ENCODE data around the gene LYVE1.

The LYVE1 gene

GRCh38 chr11:10568486-10568941, at the start of gene LYVE1:
Gene LYVE1, minus strand, starts transcription at chr11:10568665. Its CDS starts 133 bp downstream, at chr11:10568532.
- ChIA-PET CTCF (interaction anchor here (0.8 to 1.4 kb wide), 3 partner anchors 9 to 361 kb away, joined by 3 to 4 read pairs (median 3); partner anchors contain the start of gene RNF141), POLR2A (no interaction called here)
- TF ChIP-seq CTCF (IDR thresholded peaks at IDR 0.05; ENCODE audit: control extremely low read depth, extremely low read depth, low read depth, missing control alignments): no peak
- DNase-seq (ENCODE audit: extremely low spot score): no peak

- TF ChIP-seq CTCF (IDR thresholded peaks at IDR 0.05; ENCODE audit: control extremely low read depth, extremely low read depth, low read depth, missing control alignments): no peak
- POLR2A ChIA-PET: no interaction called here
- CTCF ChIA-PET: interaction anchor here (0.9 to 2.2 kb wide), 7 partner anchors 9 to 53 kb away, joined by 3 to 7 read pairs (median 5); no protein-coding TSS in a partner anchor
- DNase-seq (ENCODE audit: extremely low spot score): no peak
These were observed 49.1 kb upstream of the LYVE1 start for GRCh38 chr11:10617551-10617950.

GRCh38 chr11:10611979-10612862, 43.8 kb upstream of the LYVE1 start:
- DNase-seq (ENCODE audit: extremely low spot score): no peak
- ChIA-PET POLR2A (no interaction called here), CTCF (interaction anchor here (1.5 kb wide), 1 partner anchor 41 kb away, joined by 3 read pairs; no protein-coding TSS in a partner anchor)

GRCh38 chr11:10609636-10610035, 41.2 kb upstream of the LYVE1 start:
- TF ChIP-seq CTCF (IDR thresholded peaks at IDR 0.05; ENCODE audit: control extremely low read depth, extremely low read depth, low read depth, missing control alignments): no peak
- ChIA-PET CTCF (interaction anchor here (1.2 to 2.4 kb wide), 5 partner anchors 9 to 44 kb away, joined by 3 to 11 read pairs (median 4); no protein-coding TSS in a partner anchor), POLR2A (no interaction called here)
- no peak for DNase-seq (ENCODE audit: extremely low spot score)

More at GRCh38 chr11:10611979-10612862, 43.8 kb upstream of the LYVE1 start:
- TF ChIP-seq CTCF (IDR thresholded peaks at IDR 0.05; ENCODE audit: control extremely low read depth, extremely low read depth, low read depth, missing control alignments): no peak

GRCh38 chr11:10608584-10608983, 40.1 kb upstream of the LYVE1 start:
- no peak for DNase-seq (ENCODE audit: extremely low spot score)
- CTCF ChIA-PET: interaction anchor here (1.5 kb wide), 1 partner anchor 8 kb away, joined by 4 read pairs; no protein-coding TSS in a partner anchor
- POLR2A ChIA-PET: no interaction called here
- no peak for TF ChIP-seq CTCF (IDR thresholded peaks at IDR 0.05; ENCODE audit: control extremely low read depth, extremely low read depth, low read depth, missing control alignments)

- CTCF ChIA-PET: no interaction called here
- POLR2A ChIA-PET: interaction anchor here (0.6 kb wide), 1 partner anchor 129 kb away, joined by 7 read pairs; no protein-coding TSS in a partner anchor
- DNase-seq (ENCODE audit: extremely low spot score): no peak
- no peak for TF ChIP-seq CTCF (IDR thresholded peaks at IDR 0.05; ENCODE audit: control extremely low read depth, extremely low read depth, low read depth, missing control alignments)
These were observed 39.1 kb upstream of the LYVE1 start for GRCh38 chr11:10607462-10608132.
